H9 (cell line): ENCODE data around the gene GLB1L3. TPM values are rescaled to one million over a fixed set of nuclear protein-coding genes. Genes with fewer than 3 reads are reported as not detected.

Experiments used
- DNase-seq: peaks from one replicate; pipeline ENCODE4 v3.0.0-alpha.2; 2017
- H2AFZ ChIP-seq: one replicate; pipeline ENCODE4 v1.6.1; 2013; ENCODE audit warnings: mild to moderate bottlenecking, low read length, control low read depth, moderate library complexity
- H2AK5ac ChIP-seq: 2 replicates; pipeline ENCODE4 v1.6.1; 2013; ENCODE audit warnings: low read length, control low read depth, mixed read lengths; ENCODE audit not compliant: insufficient read length
- H2BK120ac ChIP-seq: one replicate; pipeline ENCODE4 v1.6.1; 2013; ENCODE audit warnings: low read depth, mild to moderate bottlenecking, low read length, control low read depth, inconsistent platforms; ENCODE audit not compliant: poor library complexity, severe bottlenecking
- H2BK12ac ChIP-seq: 2 replicates; pipeline ENCODE4 v1.6.1; 2013; ENCODE audit warnings: low read length, control low read depth, mixed read lengths, low read depth; ENCODE audit not compliant: insufficient read length
- H2BK15ac ChIP-seq: 2 replicates; pipeline ENCODE4 v1.6.1; 2013; ENCODE audit warnings: low read depth, low read length, control low read depth
- H2BK20ac ChIP-seq: one replicate; pipeline ENCODE4 v1.6.1; 2013; ENCODE audit warnings: low read depth, mild to moderate bottlenecking, low read length, control low read depth, inconsistent platforms; ENCODE audit not compliant: poor library complexity, severe bottlenecking
- H2BK5ac ChIP-seq: 2 replicates; pipeline ENCODE4 v1.6.1; 2013; ENCODE audit warnings: low read length, control low read depth, mixed read lengths; ENCODE audit not compliant: insufficient read length
- H3K14ac ChIP-seq: 2 replicates; pipeline ENCODE4 v1.6.1; 2013; ENCODE audit warnings: low read length, control low read depth; ENCODE audit not compliant: insufficient read depth
- H3K18ac ChIP-seq: 2 replicates; pipeline ENCODE4 v1.6.1; 2013; ENCODE audit warnings: low read depth, mild to moderate bottlenecking, mixed read lengths, low read length, control low read depth; ENCODE audit not compliant: insufficient read length
- H3K23ac ChIP-seq: 2 replicates; pipeline ENCODE4 v1.6.1; 2013; ENCODE audit warnings: low read length, control low read depth, mixed read lengths, low read depth; ENCODE audit not compliant: insufficient read length
- H3K23me2 ChIP-seq: 2 replicates; pipeline ENCODE4 v1.6.1; 2013; ENCODE audit warnings: low read depth, mild to moderate bottlenecking, mixed read lengths, low read length, control low read depth; ENCODE audit not compliant: insufficient read length, poor library complexity, severe bottlenecking
- H3K27ac ChIP-seq: 2 replicates; pipeline ENCODE4 v1.5.1; 2013; ENCODE audit warnings: low read length, control low read depth, mixed read lengths, low read depth; ENCODE audit not compliant: insufficient read length
- H3K27me3 ChIP-seq: 2 replicates; pipeline ENCODE4 v1.6.1; 2013; ENCODE audit warnings: low read length, control low read depth, inconsistent platforms; ENCODE audit not compliant: insufficient read depth
- H3K4ac ChIP-seq: 2 replicates; pipeline ENCODE4 v1.6.1; 2013; ENCODE audit warnings: low read depth, mild to moderate bottlenecking, control low read depth, inconsistent platforms, low read length, moderate library complexity
- H3K4me1 ChIP-seq: 2 replicates; pipeline ENCODE4 v1.6.1; 2013; ENCODE audit warnings: low read length, control low read depth, inconsistent platforms; ENCODE audit not compliant: insufficient read depth
- H3K4me2 ChIP-seq: 2 replicates; pipeline ENCODE4 v1.6.1; 2013; ENCODE audit warnings: low read length, control low read depth, mixed read lengths; ENCODE audit not compliant: insufficient read length, insufficient read depth
- H3K56ac ChIP-seq: 2 replicates; pipeline ENCODE4 v1.6.1; 2013; ENCODE audit warnings: low read depth, mild to moderate bottlenecking, mixed read lengths, low read length, control low read depth; ENCODE audit not compliant: insufficient read length
- H3K79me1 ChIP-seq: 2 replicates; pipeline ENCODE4 v1.6.1; 2013; ENCODE audit warnings: low read depth, mild to moderate bottlenecking, moderate library complexity, low read length, control low read depth, inconsistent platforms; ENCODE audit not compliant: insufficient read depth, poor library complexity, severe bottlenecking
- H3K79me2 ChIP-seq: 2 replicates; pipeline ENCODE4 v1.6.1; 2013; ENCODE audit warnings: low read length, control low read depth, inconsistent platforms; ENCODE audit not compliant: insufficient read depth
- H3K9ac ChIP-seq: 2 replicates; pipeline ENCODE4 v1.6.1; 2013; ENCODE audit warnings: low read length, control low read depth, mixed read lengths; ENCODE audit not compliant: insufficient read length; ENCODE audit errors: extremely low read depth
- H3K9me3 ChIP-seq: one replicate; pipeline ENCODE4 v1.6.1; 2013; ENCODE audit warnings: low read depth, low read length, inconsistent platforms; ENCODE audit not compliant: control insufficient read depth
- H3T11ph ChIP-seq: one replicate; pipeline ENCODE4 v1.6.1; 2013; ENCODE audit warnings: mild to moderate bottlenecking, low read length, control low read depth, inconsistent platforms
- H4K20me1 ChIP-seq: one replicate; pipeline ENCODE4 v1.6.1; 2013; ENCODE audit not compliant: control insufficient read depth, insufficient read length, insufficient read depth
- H4K5ac ChIP-seq: 2 replicates; pipeline ENCODE4 v1.6.1; 2013; ENCODE audit warnings: low read depth, mild to moderate bottlenecking, mixed read lengths, low read length, control low read depth; ENCODE audit not compliant: insufficient read length
- H4K8ac ChIP-seq: replicated peaks from 2 replicates; pipeline ENCODE4 v1.6.1; 2013; ENCODE audit warnings: low read length, control low read depth, mixed read lengths, low read depth; ENCODE audit not compliant: insufficient read length
- H4K91ac ChIP-seq: 2 replicates; pipeline ENCODE4 v1.6.1; 2013; ENCODE audit warnings: low read depth, mild to moderate bottlenecking, moderate library complexity, mixed read lengths, low read length, control low read depth; ENCODE audit not compliant: insufficient read length
- H3K27ac Mint-ChIP-seq, 3 experiments: 2 replicates in 2 of 3; 3 replicates in 1 of 3; pipeline ENCODE4 v1.8.0; 2020 to 2021; ENCODE audit warnings: mixed read lengths in 3 of 3, mild to moderate bottlenecking in 1 of 3, moderate library complexity in 1 of 3
- H3K27me3 Mint-ChIP-seq: 2 replicates; pipeline ENCODE4 v1.8.0; 2021; ENCODE audit warnings: low read depth, mild to moderate bottlenecking, moderate library complexity, mixed read lengths
- H3K36me3 Mint-ChIP-seq, 3 experiments: 2 replicates in 2 of 3; 3 replicates in 1 of 3; pipeline ENCODE4 v1.8.0; 2020 to 2021; ENCODE audit warnings: low read depth in 3 of 3, mixed read lengths in 3 of 3; ENCODE audit not compliant: insufficient read depth in 1 of 3
- H3K4me1 Mint-ChIP-seq, 2 experiments: 2 replicates each; pipeline ENCODE4 v1.8.0; 2020; ENCODE audit warnings: mixed read lengths in 2 of 2
- H3K4me3 Mint-ChIP-seq, 2 experiments: 2 replicates in 1 of 2; 3 replicates in 1 of 2; pipeline ENCODE4 v1.8.0; 2020 to 2021; ENCODE audit warnings: mild to moderate bottlenecking in 2 of 2, mixed read lengths in 2 of 2, moderate library complexity in 1 of 2
- H3K9me3 Mint-ChIP-seq, 2 experiments: 2 replicates in 1 of 2; 3 replicates in 1 of 2; pipeline ENCODE4 v1.8.0; 2020; ENCODE audit warnings: mild to moderate bottlenecking in 2 of 2, mixed read lengths in 2 of 2, moderate library complexity in 1 of 2
- CTCF ChIP-seq: fragments of 200-600 bp; sonication (generic); conservative IDR thresholded peaks from 3 replicates; pipeline ENCODE4 v1.8.0; 2021; ENCODE audit warnings: antibody characterized with exemption, mild to moderate bottlenecking
- WGBS: extraction: QIAGEN DNeasy Blood & Tissue Kit; methylation state at CpG from one replicate; pipeline ENCODE4 v1.1.7; 2013; ENCODE audit warnings: missing lambda C conversion rate, low lambda C conversion rate, mixed read lengths; ENCODE audit not compliant: insufficient read length; ENCODE audit errors: extremely low coverage; 5-methylcytosine and 5-hydroxymethylcytosine counted together
- total RNA-seq: library from RNA; stranded (reverse); gene quantifications from 2 replicates; pipeline ENCODE4 v1.2.1, GENCODE V29; 2021

GLB1L3 gene
- total RNA-seq, 1 experiment from 2014 or later: 11.2 TPM

- Histone ChIP-seq H3K27me3 (no peaks in the 10 kb centered on the region), H3K23ac (no peak overlapping the region), H3K79me1 (no peaks in the 10 kb centered on the region), H3T11ph (no peak overlapping the region), H3K14ac (no peak overlapping the region), H2BK5ac (no peak overlapping the region), H3K27ac (no peak overlapping the region), H3K23me2 (no peaks in the 10 kb centered on the region), H4K8ac (no peak overlapping the region), H2BK120ac (no peak overlapping the region), H3K79me2 (no peaks in the 10 kb centered on the region), H4K20me1 (no peaks in the 10 kb centered on the region), H2AFZ (no peak overlapping the region), H3K4ac (no peak overlapping the region), H3K9ac (no peak overlapping the region), H4K91ac (no peak overlapping the region), H2BK12ac (no peak overlapping the region), H3K56ac (no peak overlapping the region), H2BK15ac (no peak overlapping the region; the same call in 1 of the 2 replicates), H2BK20ac (no peak overlapping the region), H2AK5ac (no peak overlapping the region), H4K5ac (no peak overlapping the region), H3K4me2 (no peak overlapping the region), H3K18ac (no peak overlapping the region), H3K9me3 (no peaks in the 10 kb centered on the region), H3K4me1 (no peaks in the 10 kb centered on the region)
- no peaks in the 10 kb centered on the region for H3K36me3 Mint-ChIP-seq
- H3K27me3 Mint-ChIP-seq: peaks cover 20% of the 10 kb centered on the region
- H3K27ac Mint-ChIP-seq: no peak overlapping the region
- no peaks in the 10 kb centered on the region for H3K9me3 Mint-ChIP-seq
- no peak for TF ChIP-seq CTCF
- H3K4me3 Mint-ChIP-seq: no peak overlapping the region
- H3K4me1 Mint-ChIP-seq: no peaks in the 10 kb centered on the region
- no CpG with 5 or more reads among the region's 11 CpGs for WGBS
- DNase-seq: no peak
Observed at GRCh38 chr11:134340354-134340964, 64.3 kb downstream of the GLB1L3 start.
